PC-3 (cell line): ENCODE results near the gene GBX1. TPM values are rescaled to one million over a fixed set of nuclear protein-coding genes. Genes with fewer than 3 reads are reported as not detected.

Experiments used
- ATAC-seq: fragments of 200-7000 bp; cut with Tn5 transposase; 2 replicates; pipeline ENCODE4 v1.9.1; 2020; ENCODE audit warnings: mild to moderate bottlenecking, moderate library complexity
- BruUV-seq: library from RNA; stranded (reverse); fragments of 400-500 nt; replicated peaks from 2 replicates; lab custom pipeline; 2021; lab: Mats Ljungman, UMichigan
- CTCF ChIA-PET: fragments of 300-600 bp; sonication (Branson Sonifier 250); formaldehyde crosslinking; loops from one replicate; lab custom pipeline; 2022; ENCODE audit warnings: antibody characterized with exemption; lab: Charles Lee
- POLR2A ChIA-PET: fragments of 300-600 bp; sonication (Branson Sonifier 250); formaldehyde crosslinking; loops from one replicate; lab custom pipeline; 2022; ENCODE audit warnings: antibody characterized with exemption; ENCODE audit not compliant: unreplicated experiment; lab: Charles Lee
- DNase-seq: peaks from one replicate; pipeline ENCODE4 v3.0.0-alpha.2; 2015
- H2AFZ ChIP-seq: fragments of 300-600 bp; sonication (generic); 2 replicates; pipeline ENCODE4 v1.6.0; 2016; ENCODE audit warnings: antibody characterized with exemption, low read length
- H3F3A ChIP-seq: fragments of 300-600 bp; sonication (generic); one replicate; pipeline ENCODE4 v1.6.0; 2017; ENCODE audit warnings: antibody characterized with exemption, low read length, control low read depth, mild to moderate bottlenecking; ENCODE audit not compliant: unreplicated experiment
- H3K27ac ChIP-seq: fragments of 300-600 bp; sonication (generic); 2 replicates; pipeline ENCODE4 v1.5.1; 2016; ENCODE audit warnings: mild to moderate bottlenecking, low read length
- H3K27me3 ChIP-seq: fragments of 300-600 bp; sonication (generic); 2 replicates; pipeline ENCODE4 v1.6.1; 2016; ENCODE audit warnings: low read length, mixed read lengths
- H3K36me3 ChIP-seq: fragments of 300-600 bp; sonication (generic); 2 replicates; pipeline ENCODE4 v1.6.1; 2016; ENCODE audit warnings: low read depth, mixed run types, low read length, mixed read lengths
- H3K4me1 ChIP-seq: fragments of 300-600 bp; sonication (generic); 2 replicates; pipeline ENCODE4 v1.5.1; 2016; ENCODE audit warnings: low read length; ENCODE audit not compliant: insufficient read depth
- H3K4me2 ChIP-seq: fragments of 300-600 bp; sonication (generic); 2 replicates; pipeline ENCODE4 v1.6.0; 2016; ENCODE audit warnings: low read length
- H3K4me3 ChIP-seq: fragments of 300-600 bp; sonication (generic); 2 replicates; pipeline ENCODE4 v1.5.1; 2016; ENCODE audit warnings: mild to moderate bottlenecking, low read length, mixed read lengths
- H3K79me2 ChIP-seq: fragments of 300-600 bp; sonication (generic); 2 replicates; pipeline ENCODE4 v1.6.1; 2017; ENCODE audit warnings: low read length, mixed read lengths
- H3K9ac ChIP-seq: fragments of 300-600 bp; sonication (generic); 2 replicates; pipeline ENCODE4 v1.6.0; 2016; ENCODE audit warnings: mild to moderate bottlenecking, low read length
- H3K9me2 ChIP-seq: fragments of 300-600 bp; sonication (generic); replicated peaks from 2 replicates; pipeline ENCODE4 v1.6.1; 2016; ENCODE audit warnings: mixed run types, low read length, mixed read lengths
- H3K9me3 ChIP-seq: fragments of 300-600 bp; sonication (generic); 2 replicates; pipeline ENCODE4 v1.6.1; 2016; ENCODE audit warnings: low read length, mixed read lengths
- H4K20me1 ChIP-seq: fragments of 300-600 bp; sonication (generic); 2 replicates; pipeline ENCODE4 v1.6.1; 2016; ENCODE audit warnings: low read length, mixed read lengths
- CTCF ChIP-seq: fragments of 300-600 bp; sonication (generic); conservative IDR thresholded peaks from 2 replicates; pipeline ENCODE4 v1.5.1; 2017; ENCODE audit warnings: antibody characterized with exemption, low read depth, mild to moderate bottlenecking, low read length
- EZH2 ChIP-seq: fragments of 300-600 bp; sonication (generic); IDR thresholded peaks from one replicate; pipeline ENCODE4 v1.6.1; 2017; ENCODE audit warnings: antibody characterized with exemption, mild to moderate bottlenecking, low read length; ENCODE audit not compliant: unreplicated experiment
- EZH2phosphoT487 ChIP-seq: fragments of 300-600 bp; sonication (generic); IDR thresholded peaks from 2 replicates; pipeline ENCODE4 v1.6.1; 2018; ENCODE audit warnings: mild to moderate bottlenecking, antibody characterized with exemption, low read length, borderline replicate concordance
- intact Hi-C: fragments of 100-400 bp; cut with micrococcal nuclease; formaldehyde crosslinking; loops from 2 replicates; pipeline ENCODE4 v1.9.0; 2023
- total RNA-seq: library from RNA; depleted of rRNA; stranded (reverse); fragments of >200 nt; gene quantifications from 2 replicates; pipeline ENCODE4 v1.2.3, GENCODE V29; 2014

The GBX1 gene
- total RNA-seq, 1 experiment from 2014 or later = not detected

- Histone ChIP-seq H3K9me2 (no peaks in the 10 kb centered on the region), H3K4me1 (no peaks in the 10 kb centered on the region), H3K27me3 (no peaks in the 10 kb centered on the region), H3K79me2 (no peaks in the 10 kb centered on the region), H3K9ac (no peak overlapping the region), H2AFZ (no peak overlapping the region), H3K4me2 (no peak overlapping the region), H3F3A (no peaks in the 10 kb centered on the region), H4K20me1 (no peaks in the 10 kb centered on the region), H3K9me3 (no peaks in the 10 kb centered on the region), H3K36me3 (peaks cover 11% of the 10 kb centered on the region), H3K27ac (no peak overlapping the region), H3K4me3 (no peak overlapping the region)
- ATAC-seq = no peak
- intact Hi-C loops = loop anchor here (1.0 to 2.0 kb wide), 2 partner anchors 47 to 178 kb away; no protein-coding TSS in a partner anchor
- no TSS peak for BruUV-seq
- ChIA-PET CTCF (interaction anchor here (1.4 kb wide), 1 partner anchor 52 kb away, joined by 4 read pairs; no protein-coding TSS in a partner anchor), POLR2A (no interaction called here)
- TF ChIP-seq EZH2 (no peak), EZH2phosphoT487 (no peak), CTCF (no peak)
- no peak for DNase-seq
These were observed 42.5 kb downstream of the GBX1 start for GRCh38 chr7:151124899-151125399.

- DNase-seq (no peak), ATAC-seq (no peak)
- Histone ChIP-seq H2AFZ (no peak overlapping the region), H3F3A (no peaks in the 10 kb centered on the region), H3K4me2 (no peak overlapping the region), H3K9ac (no peak overlapping the region), H3K9me2 (no peaks in the 10 kb centered on the region), H3K79me2 (no peaks in the 10 kb centered on the region), H3K27ac (no peak overlapping the region), H3K4me1 (no peaks in the 10 kb centered on the region), H3K9me3 (no peaks in the 10 kb centered on the region), H3K27me3 (no peaks in the 10 kb centered on the region), H3K4me3 (no peak overlapping the region), H4K20me1 (no peaks in the 10 kb centered on the region), H3K36me3 (peaks cover 11% of the 10 kb centered on the region)
- no peak for TF ChIP-seq EZH2
- TF ChIP-seq CTCF = no peak
- TF ChIP-seq EZH2phosphoT487 = no peak
- ChIA-PET POLR2A (interaction anchor here (0.6 kb wide), 1 partner anchor 96 kb away, joined by 5 read pairs; the partner anchor contains the start of gene ABCB8), CTCF (interaction anchor here (1.0 to 1.4 kb wide), 4 partner anchors 23 to 53 kb away, joined by 4 to 10 read pairs (median 6); no protein-coding TSS in a partner anchor)
- no TSS peak for BruUV-seq
- intact Hi-C loops = loop anchor here (1.0 to 2.0 kb wide), 2 partner anchors 48 to 178 kb away; no protein-coding TSS in a partner anchor
These were observed 43.0 kb downstream of the GBX1 start for GRCh38 chr7:151124481-151124880.
